DMS153 (cell line): ENCODE measurements around the gene EDEM2.
"Not testable (repeated sequence)": the region's sequence is repeated elsewhere in the genome, so short reads cannot be mapped to it uniquely, and the experiment has no call there.

Source experiments
- DNase-seq: peaks from one replicate; lab custom pipeline; 2025; lab: John Stamatoyannopoulos, UW

The EDEM2 gene

DNA sequence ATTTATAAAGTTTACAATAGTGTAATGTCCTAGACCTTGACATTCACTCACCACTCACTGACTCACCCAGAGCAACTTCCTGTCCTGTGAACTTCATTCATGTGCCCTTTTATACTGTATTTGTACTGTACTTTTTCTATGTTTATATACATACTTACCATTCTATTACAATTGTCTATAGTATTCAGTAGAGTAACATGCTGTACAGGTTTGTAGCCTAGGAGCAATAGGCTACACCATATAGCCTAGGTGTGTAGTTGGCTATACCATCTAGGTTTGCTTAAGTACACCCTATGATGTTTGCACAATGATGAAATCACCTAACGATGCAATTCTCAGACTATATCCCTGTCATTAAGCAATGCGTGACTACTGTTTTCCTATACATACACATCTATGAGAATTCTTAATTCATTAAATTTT, 17.5 kb downstream of the EDEM2 start:
- DNase-seq: peak; percentile 16

DNA sequence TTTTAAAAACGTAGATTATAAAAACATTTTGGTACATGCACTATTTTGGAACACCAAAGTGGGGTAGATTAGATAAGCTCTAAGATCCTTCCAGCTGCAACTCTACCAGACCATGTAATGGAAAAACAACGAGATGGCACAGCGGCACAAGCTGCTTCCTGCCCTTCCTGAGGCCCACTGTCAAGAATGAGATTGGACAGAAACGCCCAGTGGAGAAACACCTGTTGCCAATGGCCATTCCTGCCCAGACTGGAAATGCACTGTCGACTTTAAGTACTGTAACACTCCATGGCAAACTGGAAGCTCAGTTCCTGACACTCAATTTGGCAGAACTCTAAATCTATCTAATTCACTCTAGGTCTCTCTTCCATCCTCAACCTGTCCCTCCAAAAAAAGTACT, 21.4 kb downstream of the EDEM2 start:
- DNase-seq: no peak

DNA sequence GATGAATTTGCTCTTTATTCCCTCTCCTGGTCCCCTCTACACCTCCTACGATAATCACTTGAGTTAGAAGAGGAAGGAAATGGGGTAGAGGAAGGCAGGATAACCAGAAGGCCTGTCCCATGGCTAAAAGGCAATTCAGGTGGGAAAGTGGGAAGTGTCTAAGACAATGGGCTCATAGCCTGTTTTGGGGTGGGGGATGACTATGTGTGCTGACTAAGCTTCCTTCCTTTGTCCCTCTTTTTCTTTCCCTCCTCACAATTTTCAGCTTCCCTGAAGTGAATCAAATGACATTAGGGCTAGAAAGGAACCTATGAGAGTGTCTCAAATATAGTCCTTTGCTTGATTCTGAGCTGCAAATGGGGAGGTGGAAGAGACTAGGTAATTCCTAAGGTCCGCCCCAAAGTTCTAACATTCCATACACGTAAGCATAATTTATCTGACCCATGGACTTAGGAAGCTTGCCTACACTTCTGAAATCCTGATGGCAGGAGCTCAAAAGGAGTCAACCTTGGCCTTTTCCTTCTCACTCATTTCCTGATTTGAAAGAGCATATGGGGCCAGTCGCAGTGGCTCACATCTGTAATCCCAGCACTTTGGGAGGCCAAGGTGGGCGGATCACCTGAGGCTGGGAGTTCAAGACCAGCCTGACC, 24.3 kb downstream of the EDEM2 start:
- no peak for DNase-seq

DNA sequence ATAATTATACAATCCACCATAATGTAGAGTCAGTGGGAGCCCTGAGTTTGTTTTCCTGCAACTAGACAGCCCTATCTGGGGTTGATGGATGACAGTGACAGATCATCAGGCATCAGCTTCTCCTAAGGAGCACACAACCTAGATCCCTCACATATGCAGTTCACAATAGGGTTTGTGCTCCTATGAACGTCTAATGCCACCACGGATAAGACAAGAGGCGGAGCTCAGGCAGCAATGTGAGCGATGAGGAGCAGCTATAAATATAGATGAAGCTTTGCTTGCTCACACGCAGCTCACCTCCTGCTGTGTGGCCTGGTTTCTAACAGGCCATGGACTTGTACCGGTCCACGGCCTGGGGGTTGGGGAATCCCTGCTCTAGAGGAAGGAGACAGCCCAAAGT, 25.9 kb downstream of the EDEM2 start:
- DNase-seq: no peak

DNA sequence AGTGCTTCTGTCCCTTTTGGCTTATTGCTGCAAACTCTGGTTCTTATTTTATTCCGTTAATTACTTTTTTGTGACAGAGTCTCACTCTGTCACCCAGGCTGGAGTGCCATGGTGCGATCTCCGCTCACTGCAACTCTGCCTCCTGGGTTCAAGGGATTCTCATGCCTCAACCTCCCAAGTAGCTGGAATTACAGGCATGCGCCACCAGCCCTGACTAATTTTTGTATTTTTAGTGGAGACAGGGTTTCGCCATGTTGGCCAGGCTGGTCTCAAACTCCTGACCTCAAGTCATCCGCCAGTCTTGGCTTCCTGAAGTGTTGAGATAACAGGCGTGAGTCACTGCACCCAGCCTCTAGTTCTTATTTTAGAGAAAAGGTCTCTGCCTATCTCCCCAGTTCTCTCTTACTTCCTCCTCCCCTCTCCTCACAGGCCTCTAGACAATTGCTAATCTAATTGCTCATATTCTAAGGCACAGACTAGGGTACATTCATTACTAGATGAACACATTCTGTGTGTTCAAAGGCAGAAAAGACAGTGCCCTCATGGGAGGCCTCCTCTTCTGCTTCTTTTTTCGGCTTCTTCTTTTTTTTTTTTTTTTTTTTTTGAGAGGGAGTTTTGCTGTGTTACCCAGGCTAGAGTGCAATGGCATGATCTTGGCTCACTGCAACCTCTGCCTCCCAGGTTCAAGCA, 27.0 kb downstream of the EDEM2 start:
- DNase-seq: no peak

DNA sequence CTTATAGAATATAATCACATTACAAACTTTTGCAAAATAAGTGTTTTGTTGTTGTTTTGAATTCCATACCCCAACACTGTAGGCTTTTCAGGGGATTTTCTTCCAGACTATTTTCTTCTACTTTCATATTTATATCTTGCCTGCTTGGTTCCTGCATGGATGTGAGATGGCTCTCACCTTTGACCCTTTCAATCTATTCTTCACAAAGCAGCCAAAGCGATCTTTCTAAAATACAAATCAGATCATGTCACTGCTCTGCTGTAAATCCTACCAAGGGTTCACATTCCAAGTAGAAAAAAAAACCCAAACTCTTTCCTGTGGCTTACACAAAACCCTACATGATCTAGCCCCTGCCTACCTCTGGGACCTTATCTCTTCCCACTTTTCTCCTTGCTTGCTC, 29.5 kb downstream of the EDEM2 start:
- DNase-seq: no peak

DNA sequence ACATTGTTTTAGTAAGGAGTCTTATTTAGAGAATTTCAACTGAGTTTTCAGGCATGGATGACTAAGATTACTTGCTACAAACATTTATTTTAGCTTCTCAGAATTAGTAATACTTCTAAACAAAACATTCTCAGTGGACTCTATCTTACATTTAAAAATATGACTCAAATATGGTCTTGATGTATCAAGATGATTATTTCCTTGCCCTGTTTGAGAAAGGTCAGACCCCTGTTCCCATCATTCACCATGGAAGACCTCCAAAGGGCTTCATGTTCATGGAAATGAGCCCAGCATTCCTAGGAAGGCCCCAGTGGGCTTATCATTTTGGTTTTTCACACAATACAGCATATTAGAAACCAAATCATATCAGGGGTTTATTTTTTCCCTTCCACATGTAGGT, 29.9 kb downstream of the EDEM2 start:
- DNase-seq: no peak

DNA sequence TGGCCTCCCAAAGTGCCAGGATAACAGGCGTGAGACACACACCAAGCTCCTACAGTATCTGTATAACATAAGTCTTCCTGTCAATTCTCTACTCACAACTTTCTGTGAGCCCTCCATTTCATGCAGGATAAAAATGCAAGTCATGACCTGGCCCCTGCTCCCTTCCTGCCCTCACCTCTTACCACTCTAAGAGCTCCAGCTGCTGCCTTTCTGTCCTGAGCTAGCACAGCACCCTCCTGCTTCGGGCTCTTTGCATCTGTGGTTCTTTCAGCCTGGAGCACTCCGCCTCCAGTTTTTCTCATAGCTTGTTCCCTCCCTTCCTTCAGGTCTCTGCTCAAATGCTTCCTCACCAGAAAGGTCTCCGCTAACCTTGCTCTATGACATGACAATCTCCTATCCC, 30.9 kb downstream of the EDEM2 start:
- DNase-seq: no peak

DNA sequence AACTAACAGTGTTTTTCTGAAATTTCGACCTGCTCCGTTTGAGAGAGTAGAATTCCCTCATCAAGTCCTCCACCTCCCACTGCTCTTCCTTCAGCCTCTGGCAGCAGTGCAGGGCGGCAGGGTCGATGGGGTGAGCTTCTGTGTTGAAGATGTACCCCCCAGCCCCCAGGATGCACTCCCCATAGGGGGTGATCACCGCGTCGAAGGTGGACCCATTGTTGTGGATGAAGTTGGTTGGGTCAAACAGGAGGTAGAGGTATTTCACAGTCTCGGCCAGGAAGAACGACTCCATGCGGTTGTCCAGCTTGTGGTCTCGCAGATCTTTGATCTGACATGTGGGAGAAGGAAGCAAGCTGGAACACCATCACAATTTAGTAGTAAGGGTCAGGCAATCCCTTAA, 31.5 kb downstream of the EDEM2 start:
- no peak for DNase-seq

DNA sequence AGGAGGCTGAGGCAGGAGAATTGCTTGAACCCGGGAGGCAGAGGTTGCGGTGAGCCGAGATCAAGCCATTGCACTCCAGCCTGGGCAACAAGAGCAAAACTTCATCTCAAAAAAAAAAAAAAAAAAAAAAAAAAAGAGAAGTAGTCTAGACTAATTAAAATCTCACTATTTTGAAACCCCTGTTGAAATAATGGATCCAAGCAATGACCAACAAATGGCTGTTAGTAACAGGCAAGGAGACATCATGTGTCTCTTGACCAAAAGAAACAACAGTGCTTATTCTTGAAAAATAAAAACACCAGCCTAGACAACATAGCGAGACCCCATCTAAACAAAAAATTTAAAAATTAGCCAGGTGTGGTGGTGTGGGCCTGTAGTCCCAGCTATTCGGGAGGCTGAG, 34.9 kb downstream of the EDEM2 start:
- not testable (repeated sequence) for DNase-seq

DNA sequence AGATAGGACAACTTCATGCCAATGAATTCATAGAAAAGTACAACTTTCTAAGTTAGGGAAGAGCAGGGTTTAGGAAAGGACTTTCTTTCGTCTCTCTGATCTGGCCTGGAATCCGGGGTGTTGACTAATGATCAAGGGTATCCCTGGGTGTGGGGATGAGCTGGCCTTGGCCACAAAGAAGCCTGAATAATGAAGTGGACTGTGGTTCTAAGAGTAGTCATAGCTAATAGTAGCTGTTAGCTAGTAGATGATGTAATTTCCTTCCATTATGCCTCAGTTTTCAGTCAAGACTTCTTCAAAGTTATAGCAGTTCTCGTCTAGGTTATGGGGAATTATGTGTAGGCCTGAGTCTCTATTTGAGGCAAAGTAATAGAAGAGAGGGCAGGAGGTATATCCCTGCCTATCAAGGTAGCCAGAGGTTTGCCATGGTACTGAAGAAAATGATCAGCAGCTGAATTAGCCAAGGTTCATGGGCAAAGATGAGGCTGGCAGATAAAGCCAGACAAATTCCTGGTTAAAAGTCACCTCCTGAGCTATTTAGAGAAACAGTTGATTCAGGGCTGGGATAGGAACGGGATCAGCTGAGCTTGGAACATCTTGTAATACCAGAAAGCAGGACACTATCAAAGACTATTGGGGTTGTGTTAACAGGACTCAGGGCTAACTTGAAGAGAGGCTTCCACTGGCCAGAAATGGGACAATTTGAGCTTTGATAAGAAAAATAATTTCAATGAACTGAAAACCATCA, 35.8 kb downstream of the EDEM2 start:
- DNase-seq: no peak

DNA sequence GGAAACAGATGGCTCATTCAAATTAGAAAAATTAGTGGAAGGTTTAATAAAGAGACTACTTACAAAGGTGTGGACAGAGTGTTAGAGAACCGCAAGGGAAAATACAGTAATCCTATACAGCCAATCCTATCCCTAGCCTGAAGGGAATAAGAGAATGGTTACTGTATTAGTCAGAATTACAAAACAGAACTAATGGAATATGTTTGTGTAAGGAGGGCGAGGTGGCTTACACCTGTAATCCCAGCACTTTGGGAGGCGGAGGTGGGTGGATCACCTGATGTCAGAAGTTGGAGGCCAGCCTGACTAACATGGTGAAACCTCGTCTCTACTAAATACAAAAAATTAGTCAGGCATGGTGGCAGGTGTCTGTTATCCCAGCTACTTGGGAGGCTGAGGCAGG, 38.2 kb downstream of the EDEM2 start:
- DNase-seq: no peak

DNA sequence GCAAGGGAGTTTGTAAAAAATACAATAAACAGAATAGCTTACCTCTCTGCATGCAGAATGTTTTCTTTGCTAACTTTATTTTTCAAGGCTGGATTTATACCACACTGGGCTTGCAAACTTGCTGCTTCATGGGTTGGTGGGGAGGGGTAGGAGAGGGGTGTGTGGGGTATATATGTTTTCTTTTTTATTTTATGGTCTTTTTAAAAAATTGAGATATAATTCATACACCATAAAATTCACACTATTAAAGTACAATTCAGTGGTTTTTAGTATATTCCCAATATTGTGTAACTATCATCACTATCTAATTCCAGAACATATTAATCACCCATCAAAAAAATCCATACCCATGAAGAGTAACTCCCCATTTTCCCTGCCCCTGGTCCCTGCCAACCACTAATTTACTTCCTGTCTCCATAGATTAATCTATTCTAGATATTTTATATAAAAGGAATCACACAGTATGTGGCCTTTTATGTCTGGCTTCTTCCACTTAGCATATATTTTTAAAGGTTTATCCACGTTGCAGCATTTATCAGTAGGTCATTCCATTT, 40.2 kb downstream of the EDEM2 start:
- no peak for DNase-seq

DNA sequence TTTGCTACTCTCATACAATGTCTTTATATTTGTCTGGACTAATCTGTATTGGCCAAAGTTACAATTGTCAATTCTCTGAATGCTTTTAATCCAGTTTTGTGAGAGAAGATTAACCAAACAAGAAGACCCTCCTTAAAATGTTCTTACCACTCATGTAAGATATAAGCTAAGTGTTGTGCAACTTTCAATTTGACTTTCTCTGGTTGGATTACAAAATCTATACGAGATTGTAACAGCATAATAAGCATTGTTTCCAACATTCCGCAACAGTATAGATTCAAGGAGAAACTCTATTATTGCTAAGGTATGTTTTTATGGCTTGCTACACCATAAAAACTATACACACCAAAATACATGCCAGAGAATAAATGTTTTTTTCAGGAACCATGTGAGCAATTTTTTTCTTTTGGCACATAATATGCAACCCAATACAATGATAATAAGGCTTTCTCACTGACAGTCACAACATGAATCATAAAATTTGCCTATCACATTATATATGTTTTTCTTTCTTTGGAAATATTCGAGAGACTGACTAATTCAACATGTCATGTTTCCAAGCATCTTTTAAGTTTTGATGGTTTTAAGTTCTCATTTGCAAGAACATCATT, 42.3 kb downstream of the EDEM2 start:
- DNase-seq: no peak

DNA sequence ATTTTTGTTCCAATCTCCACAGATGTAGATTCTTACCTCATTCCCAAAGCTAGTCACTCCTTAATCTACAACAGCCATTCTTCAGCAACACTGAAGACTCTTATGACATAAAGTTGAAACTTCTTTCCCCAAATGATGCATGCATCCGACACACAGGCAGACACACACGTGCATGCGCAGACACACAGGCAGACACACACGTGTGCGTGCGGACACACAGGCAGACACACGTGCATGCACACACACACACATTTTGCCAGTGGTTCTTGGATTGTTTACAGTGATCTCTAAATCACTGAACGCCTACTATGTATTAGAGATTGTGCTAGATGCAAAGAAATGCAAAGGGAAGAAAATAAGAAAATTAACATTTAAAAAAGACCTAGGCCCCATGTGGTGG, 45.5 kb downstream of the EDEM2 start:
- no peak for DNase-seq

DNA sequence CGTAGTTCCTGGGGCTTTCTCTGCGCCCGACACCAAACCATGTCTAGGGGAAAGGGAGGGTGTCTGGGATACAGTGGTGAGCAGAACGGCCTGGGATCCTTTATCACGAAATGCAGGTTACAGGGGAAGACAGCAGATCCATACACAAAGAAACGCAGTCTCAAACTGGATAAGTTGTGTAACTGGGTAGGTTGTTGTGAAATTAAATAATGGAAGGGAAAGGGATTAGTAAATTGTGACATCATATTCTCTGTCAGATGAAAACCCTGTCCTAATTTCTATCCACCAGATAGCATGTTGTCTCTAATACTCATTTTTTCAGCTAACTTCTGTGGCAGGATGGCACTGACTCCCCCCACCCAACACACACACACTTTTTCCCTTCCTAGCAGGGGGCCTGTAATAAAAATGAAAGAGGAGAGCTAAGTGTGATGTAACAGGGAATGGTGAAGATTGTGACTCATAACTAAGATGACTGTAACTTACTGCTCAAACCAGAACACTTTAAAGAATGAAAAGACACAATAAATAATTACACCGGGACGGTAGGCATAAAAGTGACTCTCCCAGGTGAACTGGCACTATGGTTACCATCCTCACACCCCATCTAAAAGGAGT, 53.8 kb downstream of the EDEM2 start:
- DNase-seq: no peak

DNA sequence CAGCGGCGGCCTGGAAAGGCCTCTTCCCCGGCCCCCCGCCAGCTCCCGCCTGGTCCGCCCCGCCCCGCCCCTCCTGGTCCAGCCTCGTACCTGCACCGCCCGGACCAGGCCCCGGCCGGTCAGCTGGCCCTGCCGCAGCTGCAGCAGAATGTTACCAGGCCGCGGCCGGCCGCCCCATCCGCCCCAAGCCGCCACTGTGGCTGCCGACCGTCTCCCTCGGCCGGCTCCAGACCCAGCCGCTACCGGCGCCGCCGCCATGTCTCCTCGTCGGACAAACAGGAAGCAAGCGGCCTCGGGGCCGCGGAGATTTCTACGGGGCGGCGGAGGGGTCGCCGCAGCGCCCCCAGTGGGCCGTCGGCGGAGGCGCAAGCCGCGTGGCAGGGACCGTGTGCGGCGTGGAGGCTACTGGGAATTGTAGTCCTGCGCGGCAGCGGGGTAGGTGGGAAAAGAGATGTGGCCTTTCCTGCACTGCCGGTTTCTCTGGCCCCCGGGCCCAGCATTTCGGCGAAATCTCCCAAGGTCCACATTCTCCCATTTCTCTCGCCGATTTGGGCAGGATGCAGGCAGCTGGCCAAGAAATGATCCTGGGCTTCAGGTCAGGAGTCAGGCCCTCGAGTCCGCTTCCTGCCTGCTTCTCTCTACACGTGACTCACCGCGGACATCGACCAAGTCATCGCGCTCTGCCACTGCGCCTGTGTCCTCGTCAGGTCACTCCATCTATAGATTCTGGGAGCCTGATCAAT, 54.4 kb downstream of the EDEM2 start, which contains the start of gene TRPC4AP:
TSS of gene TRPC4AP (minus strand) at position 284 of the 743 bp plus-strand sequence. CDS start at position 258, 26 bp downstream.
- peak; percentile 71 for DNase-seq

DNA sequence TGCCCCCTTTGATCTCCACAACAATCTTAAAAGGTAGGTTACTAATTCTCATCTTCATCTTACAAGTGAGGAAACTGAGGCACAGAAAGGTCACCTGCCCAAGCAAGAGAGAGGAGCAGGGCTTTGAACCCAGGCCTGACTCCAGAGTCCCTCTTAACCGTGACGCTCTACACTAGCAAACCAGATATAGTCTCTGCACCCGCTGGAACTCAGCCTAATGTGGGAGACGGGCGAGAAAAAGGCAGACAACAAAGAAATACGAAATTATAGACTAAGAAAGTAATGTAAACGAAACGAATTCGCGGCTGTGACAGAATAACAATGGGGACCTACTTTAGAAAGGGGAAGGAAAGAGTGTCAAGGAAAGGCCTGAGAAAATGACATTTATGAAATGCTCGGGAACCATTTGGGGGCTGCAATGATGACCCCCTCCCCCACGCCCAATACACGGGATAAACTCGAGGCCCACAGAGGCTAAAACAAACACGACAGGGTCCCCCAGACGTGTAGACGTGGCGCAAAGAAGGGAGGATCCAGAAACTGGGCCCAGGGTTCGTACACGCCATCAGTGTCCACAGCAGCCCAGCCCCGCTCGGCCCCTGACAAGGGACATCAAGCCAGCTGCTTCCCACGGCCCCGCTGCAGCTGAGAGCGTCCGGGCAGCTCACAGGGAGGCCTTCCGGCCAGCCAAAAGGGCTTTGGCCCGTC, 55.2 kb downstream of the EDEM2 start:
- no peak for DNase-seq

DNA sequence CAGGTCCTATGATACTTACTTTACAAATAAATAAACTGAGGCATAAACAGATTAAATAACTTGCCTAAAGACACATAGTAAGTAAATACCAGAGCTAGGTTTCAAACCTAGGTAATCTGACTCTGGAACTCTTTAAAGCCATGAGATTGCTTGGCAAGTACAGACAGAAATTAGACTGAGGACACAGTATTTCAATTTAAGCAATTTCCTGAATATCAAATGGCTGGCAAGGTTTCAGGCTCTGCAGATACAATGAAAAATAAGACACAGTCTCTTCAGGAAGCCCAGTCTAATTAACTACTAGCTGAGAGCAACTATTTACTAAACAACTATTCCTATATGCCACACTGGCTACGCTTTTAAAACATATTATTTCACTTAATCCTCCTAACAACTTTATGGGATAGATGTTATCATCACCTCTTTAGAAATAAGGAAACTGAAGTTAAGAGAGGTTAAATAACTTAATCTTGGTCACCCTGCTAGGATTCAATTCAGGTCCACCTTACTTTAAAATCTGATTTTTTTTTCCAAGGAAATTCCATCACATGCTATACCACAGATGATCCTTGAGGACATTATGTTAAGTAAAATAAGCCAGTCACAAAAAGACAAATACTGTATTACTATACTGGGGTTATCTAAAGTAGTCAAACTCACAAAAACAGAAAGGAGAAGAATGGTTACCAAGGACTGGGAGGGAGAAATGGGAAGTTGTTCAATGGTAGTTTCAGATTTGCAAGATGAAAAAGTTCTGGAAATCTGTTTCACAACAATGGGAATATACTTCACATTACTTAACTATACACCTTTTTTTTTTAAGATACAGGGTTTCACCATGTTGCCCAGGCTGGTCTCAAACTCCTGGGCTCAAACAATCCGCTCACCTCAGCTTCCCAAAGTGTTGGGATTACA, 58.6 kb downstream of the EDEM2 start:
- DNase-seq: no peak
